Measurements from ENCODE around the gene SMARCA1.

GRCh38 chrX:129449148-129449547 is 74.1 kb downstream of the SMARCA1 start:
- TF ChIP-seq MAFK (IDR thresholded peaks at IDR 0.05; ENCODE audit: low read depth, low read length) (no peak), CTCF (conservative IDR thresholded peaks at IDR 0.05; ENCODE audit: low read depth, low read length) (no peak), RAD21 (IDR thresholded peaks at IDR 0.05; ENCODE audit: low read length) (no peak), CHD1 (IDR thresholded peaks at IDR 0.05; ENCODE audit: low read depth, low read length) (no peak), MXI1 (IDR thresholded peaks at IDR 0.05; ENCODE audit: borderline replicate concordance, low read depth, low read length) (no peak), FOS (IDR thresholded peaks at IDR 0.05; ENCODE audit: low read depth, low read length) (no peak), BHLHE40 (IDR thresholded peaks at IDR 0.05; ENCODE audit: low read depth, low read length) (no peak), POLR2A (IDR thresholded peaks at IDR 0.05; ENCODE audit: low read depth, low read length) (no peak)

Measured in IMR-90 (cell line).